ENCODE measurements around the gene MARCHF2.

MARCHF2 gene

DNA sequence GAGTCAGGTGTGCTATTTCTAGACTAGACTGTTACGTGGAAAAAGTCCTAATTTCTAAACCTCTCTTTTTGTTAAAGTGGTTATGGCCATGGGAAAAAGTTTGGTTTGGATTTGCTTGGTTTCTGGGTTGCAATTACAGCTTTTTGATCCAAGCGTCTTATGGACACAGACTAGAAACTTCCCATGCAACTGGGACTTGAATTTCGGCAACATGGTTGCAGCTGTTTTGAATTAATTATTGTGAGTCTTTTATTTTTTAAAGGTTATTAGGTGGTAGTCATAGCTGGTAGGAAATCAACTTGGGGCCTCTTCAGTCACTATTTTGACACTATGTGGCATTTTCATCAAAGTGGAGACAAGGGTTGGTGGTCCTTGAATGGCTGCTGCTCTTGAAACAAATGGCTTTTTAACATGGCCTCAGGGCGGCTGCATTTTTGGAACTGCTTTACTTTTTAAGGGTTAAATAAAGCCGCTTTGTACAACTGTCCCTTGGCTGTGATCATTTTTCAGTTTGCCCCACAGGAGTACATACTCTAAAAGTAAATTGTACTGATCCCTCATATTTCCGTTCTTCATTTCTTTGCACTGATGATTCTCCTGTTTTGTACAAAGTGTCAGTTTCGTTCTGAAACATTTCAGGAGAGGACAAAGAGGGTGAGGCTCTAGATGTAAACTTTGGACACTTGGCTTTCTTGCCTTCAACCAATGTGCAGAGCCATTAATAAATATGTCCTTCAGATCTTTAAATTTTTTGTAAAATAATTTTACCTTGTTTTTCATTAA is 47.6 kb downstream of the MARCHF2 start:
- peaks cover 99% of the 10 kb centered on the region for H3K36me3 ChIP-seq (ENCODE audit: insufficient read depth, low read depth, low read length)
- no peak overlapping the region for H3K27ac ChIP-seq (ENCODE audit: low read length)
- H3K9ac ChIP-seq (ENCODE audit: low read depth, low read length): no peak overlapping the region
- no peaks in the 10 kb centered on the region for H3K9me3 ChIP-seq (ENCODE audit: insufficient read depth, low read depth, low read length)
- H3K4me1 ChIP-seq (ENCODE audit: insufficient read depth, low read length): peaks cover 43% of the 10 kb centered on the region
- H3K4me3 ChIP-seq (ENCODE audit: low read length): no peak overlapping the region
- H3K27me3 ChIP-seq (ENCODE audit: insufficient read depth, low read length): no peaks in the 10 kb centered on the region

DNA sequence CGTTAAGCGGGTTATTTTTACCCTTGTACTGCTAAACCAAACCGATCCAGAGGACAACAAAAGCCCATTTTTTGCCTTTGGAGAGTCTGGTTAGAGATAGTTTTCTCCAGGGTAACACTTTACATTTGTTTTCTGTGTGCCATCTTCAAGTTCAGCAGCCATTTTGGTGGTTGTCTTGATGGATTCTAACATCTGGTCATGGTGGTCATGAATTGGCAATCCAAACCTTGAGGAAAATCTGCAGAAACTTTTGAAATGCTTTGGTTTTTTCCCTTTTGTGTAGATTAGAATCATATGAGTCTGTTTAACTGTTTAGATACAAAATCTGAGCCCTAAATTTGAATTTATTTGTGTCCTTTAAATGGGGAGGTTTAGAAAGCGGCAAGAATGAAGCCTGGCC is 48.3 kb downstream of the MARCHF2 start:
- H3K9me3 ChIP-seq (ENCODE audit: insufficient read depth, low read depth, low read length): no peaks in the 10 kb centered on the region
- H3K4me1 ChIP-seq (ENCODE audit: insufficient read depth, low read length): peaks cover 41% of the 10 kb centered on the region
- H3K9ac ChIP-seq (ENCODE audit: low read depth, low read length): no peak overlapping the region
- peaks cover 99% of the 10 kb centered on the region for H3K36me3 ChIP-seq (ENCODE audit: insufficient read depth, low read depth, low read length)
- no peak overlapping the region for H3K27ac ChIP-seq (ENCODE audit: low read length)
- H3K27me3 ChIP-seq (ENCODE audit: insufficient read depth, low read length): no peaks in the 10 kb centered on the region
- no peak overlapping the region for H3K4me3 ChIP-seq (ENCODE audit: low read length)

DNA sequence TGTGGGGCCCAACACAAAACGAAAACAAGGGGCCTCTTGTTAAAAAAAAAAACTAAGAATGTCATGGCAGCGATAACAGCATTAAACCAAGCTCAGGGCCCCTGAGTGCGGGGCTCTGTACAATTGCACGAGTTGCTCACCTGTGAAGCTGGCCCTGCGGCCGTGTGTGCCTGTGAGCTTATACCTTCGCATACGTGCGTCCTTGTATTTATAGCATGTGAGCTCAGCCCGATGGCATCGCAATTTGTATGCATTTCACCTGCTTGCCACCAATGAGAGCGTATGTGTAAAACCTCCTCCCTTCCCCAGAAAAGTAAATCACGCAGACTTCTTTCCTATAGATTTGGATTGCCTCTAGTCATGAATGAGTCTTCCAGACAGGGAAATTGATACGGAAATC is 48.8 kb downstream of the MARCHF2 start:
- H3K9ac ChIP-seq (ENCODE audit: low read depth, low read length): no peak overlapping the region
- H3K36me3 ChIP-seq (ENCODE audit: insufficient read depth, low read depth, low read length): peaks cover 99% of the 10 kb centered on the region
- H3K27ac ChIP-seq (ENCODE audit: low read length): no peak overlapping the region
- H3K4me1 ChIP-seq (ENCODE audit: insufficient read depth, low read length): peaks cover 41% of the 10 kb centered on the region
- H3K9me3 ChIP-seq (ENCODE audit: insufficient read depth, low read depth, low read length): no peaks in the 10 kb centered on the region
- H3K4me3 ChIP-seq (ENCODE audit: low read length): no peak overlapping the region
- H3K27me3 ChIP-seq (ENCODE audit: insufficient read depth, low read length): no peaks in the 10 kb centered on the region

DNA sequence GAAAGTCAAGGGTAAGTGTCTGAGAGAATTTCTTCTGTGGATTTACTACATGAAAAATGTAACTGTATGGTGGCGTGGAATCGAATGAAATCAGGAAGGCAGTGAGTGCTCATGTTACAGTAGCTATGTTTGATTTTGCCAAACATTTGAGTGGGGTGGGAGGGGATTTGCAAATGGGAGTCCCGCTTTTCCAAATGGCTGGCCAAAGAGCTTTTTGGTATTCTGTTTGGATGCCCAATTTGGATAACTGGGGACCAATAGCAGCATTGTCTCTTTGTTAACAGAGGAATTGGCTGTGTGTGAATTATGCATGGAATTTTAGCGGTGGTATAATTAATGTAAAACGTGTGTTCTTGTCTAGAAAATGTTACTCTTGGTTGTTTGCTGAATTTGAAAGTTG is 49.5 kb downstream of the MARCHF2 start:
- Histone ChIP-seq H3K9me3 (ENCODE audit: insufficient read depth, low read depth, low read length) (no peaks in the 10 kb centered on the region), H3K27ac (ENCODE audit: low read length) (no peak overlapping the region), H3K4me1 (ENCODE audit: insufficient read depth, low read length) (peaks cover 37% of the 10 kb centered on the region), H3K4me3 (ENCODE audit: low read length) (no peak overlapping the region), H3K36me3 (ENCODE audit: insufficient read depth, low read depth, low read length) (peaks cover 99% of the 10 kb centered on the region), H3K9ac (ENCODE audit: low read depth, low read length) (no peak overlapping the region), H3K27me3 (ENCODE audit: insufficient read depth, low read length) (no peaks in the 10 kb centered on the region)

DNA sequence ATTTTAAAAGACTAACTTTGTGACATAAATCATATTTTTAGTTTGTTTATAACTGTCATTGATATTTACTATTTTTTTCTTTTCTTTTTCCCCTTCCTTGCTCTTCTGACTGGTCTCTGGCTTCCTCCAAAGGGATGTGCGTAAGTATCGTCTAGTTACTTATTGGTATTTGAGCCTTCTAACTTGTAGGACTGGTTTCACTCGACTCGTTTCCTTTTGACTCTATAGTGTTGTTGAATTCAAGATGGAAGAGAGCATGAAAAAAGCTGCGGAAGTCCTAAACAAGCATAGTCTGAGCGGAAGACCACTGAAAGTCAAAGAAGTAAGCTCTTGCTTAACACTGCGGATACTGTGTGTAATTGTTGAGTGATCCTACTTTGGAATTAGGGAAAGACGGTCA is 50.3 kb downstream of the MARCHF2 start:
- Histone ChIP-seq H3K36me3 (ENCODE audit: insufficient read depth, low read depth, low read length) (peaks cover 99% of the 10 kb centered on the region), H3K9me3 (ENCODE audit: insufficient read depth, low read depth, low read length) (no peaks in the 10 kb centered on the region), H3K4me1 (ENCODE audit: insufficient read depth, low read length) (peaks cover 29% of the 10 kb centered on the region), H3K27ac (ENCODE audit: low read length) (no peak overlapping the region), H3K4me3 (ENCODE audit: low read length) (no peak overlapping the region), H3K27me3 (ENCODE audit: insufficient read depth, low read length) (no peaks in the 10 kb centered on the region), H3K9ac (ENCODE audit: low read depth, low read length) (no peak overlapping the region)

DNA sequence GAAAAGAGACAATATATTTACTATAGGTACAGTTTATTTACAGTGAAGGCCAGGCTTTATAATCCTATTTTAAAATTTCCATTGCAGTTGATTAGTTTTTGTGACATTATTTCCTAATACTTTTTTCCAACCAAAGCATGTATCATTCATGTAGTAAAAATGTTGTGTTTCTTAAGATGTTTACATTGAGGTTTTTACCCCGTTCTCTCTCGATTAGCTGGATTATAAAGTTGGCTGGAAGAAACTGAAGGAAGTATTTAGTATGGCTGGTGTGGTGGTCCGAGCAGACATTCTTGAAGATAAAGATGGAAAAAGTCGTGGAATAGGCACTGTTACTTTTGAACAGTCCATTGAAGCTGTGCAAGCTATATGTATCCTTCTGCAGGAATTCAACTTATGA is 52.9 kb downstream of the MARCHF2 start:
- H3K9ac ChIP-seq (ENCODE audit: low read depth, low read length): no peak overlapping the region
- H3K27me3 ChIP-seq (ENCODE audit: insufficient read depth, low read length): no peaks in the 10 kb centered on the region
- peaks cover 6% of the 10 kb centered on the region for H3K4me1 ChIP-seq (ENCODE audit: insufficient read depth, low read length)
- H3K4me3 ChIP-seq (ENCODE audit: low read length): no peak overlapping the region
- no peaks in the 10 kb centered on the region for H3K9me3 ChIP-seq (ENCODE audit: insufficient read depth, low read depth, low read length)
- no peak overlapping the region for H3K27ac ChIP-seq (ENCODE audit: low read length)
- H3K36me3 ChIP-seq (ENCODE audit: insufficient read depth, low read depth, low read length): peaks cover 100% of the 10 kb centered on the region

DNA sequence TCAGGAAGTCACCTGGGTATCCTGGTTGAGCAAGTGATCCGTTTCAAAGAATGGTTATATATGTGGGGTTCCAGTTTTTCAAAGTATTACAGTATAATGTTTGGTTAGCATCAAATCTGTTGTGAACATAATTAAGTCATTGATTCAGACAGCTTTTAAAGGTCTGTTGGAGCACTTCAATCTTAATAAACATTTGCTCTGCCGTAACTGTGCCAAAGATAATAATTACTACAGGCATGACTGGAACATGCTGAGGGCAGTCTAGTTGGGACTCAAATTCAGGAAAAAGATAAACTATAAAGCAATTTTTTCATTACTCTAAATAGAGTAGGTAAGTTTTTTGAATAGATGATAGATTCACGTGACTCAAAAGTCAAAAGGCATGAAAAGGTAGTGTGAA is 55.0 kb downstream of the MARCHF2 start:
- H3K27me3 ChIP-seq (ENCODE audit: insufficient read depth, low read length): no peaks in the 10 kb centered on the region
- H3K27ac ChIP-seq (ENCODE audit: low read length): no peak overlapping the region
- H3K9me3 ChIP-seq (ENCODE audit: insufficient read depth, low read depth, low read length): no peaks in the 10 kb centered on the region
- H3K36me3 ChIP-seq (ENCODE audit: insufficient read depth, low read depth, low read length): peaks cover 100% of the 10 kb centered on the region
- no peak overlapping the region for H3K4me3 ChIP-seq (ENCODE audit: low read length)
- no peak overlapping the region for H3K9ac ChIP-seq (ENCODE audit: low read depth, low read length)
- H3K4me1 ChIP-seq (ENCODE audit: insufficient read depth, low read length): no peaks in the 10 kb centered on the region

DNA sequence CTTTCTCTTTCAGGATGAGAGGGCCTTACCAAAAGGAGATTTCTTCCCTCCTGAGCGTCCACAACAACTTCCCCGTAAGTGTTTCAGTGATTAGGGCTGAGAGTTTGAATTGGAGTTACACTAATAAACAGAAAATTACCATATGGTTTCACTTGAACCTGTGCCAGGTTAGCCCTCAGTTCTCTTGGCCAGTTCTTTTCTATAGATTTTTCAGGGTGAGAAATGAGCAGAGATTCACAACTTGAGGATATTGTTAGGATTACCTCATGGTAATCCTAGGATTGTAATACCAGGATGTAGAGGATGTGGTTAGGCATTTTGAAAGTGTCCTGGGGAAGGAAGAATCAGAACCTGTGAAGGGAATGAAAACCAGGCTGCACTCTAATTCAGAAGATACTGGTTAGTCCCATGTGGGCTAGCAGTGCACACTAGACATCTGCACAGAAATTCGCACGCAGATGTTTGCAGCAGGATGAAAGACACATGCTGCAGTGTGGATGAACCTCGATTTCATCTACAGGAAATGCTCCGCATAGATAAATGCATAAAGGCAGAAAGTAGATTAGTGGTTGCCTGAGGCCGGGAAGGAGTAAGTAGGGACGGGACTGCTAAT is 55.8 kb downstream of the MARCHF2 start:
- no peaks in the 10 kb centered on the region for H3K4me1 ChIP-seq (ENCODE audit: insufficient read depth, low read length)
- H3K36me3 ChIP-seq (ENCODE audit: insufficient read depth, low read depth, low read length): peaks cover 100% of the 10 kb centered on the region
- H3K27me3 ChIP-seq (ENCODE audit: insufficient read depth, low read length): no peaks in the 10 kb centered on the region
- H3K9ac ChIP-seq (ENCODE audit: low read depth, low read length): no peak overlapping the region
- no peaks in the 10 kb centered on the region for H3K9me3 ChIP-seq (ENCODE audit: insufficient read depth, low read depth, low read length)
- H3K27ac ChIP-seq (ENCODE audit: low read length): no peak overlapping the region
- H3K4me3 ChIP-seq (ENCODE audit: low read length): no peak overlapping the region

DNA sequence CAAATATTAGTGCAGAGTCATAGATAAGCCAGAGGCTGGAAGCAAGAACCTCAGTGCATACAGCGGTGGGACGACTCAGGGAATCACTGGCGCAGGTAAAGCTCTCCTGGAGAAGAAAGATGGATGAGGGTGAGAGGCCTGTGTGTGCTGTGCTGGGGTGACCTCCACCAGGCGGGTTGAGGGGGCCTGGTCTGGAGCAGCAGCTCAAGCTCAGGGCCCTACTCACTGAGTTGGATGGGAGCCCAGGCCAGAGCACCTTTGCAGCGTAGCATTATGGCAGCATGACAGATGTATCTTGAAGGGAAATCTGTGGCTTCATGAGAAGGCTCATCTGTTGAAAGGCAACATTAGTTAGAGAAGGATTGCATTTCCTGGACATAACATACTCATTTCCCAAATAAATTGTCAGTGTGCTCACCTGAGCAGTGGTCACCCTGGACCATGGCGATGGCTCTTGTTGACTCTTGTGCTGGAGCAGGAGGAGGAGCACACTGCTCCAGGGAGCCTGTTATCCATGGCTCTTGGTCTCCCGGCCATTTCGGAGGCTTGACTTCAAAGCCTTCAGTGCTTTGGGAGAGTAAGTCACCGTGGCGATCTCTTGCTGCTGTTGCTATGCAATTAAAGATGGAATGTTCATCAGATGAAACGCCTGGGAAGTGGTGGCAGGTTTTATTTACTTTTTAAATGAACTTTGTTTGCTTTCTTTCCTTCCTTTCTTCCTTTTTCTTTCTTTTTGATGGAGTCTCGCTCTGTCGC is 56.7 kb downstream of the MARCHF2 start:
- Histone ChIP-seq H3K36me3 (ENCODE audit: insufficient read depth, low read depth, low read length) (peaks cover 100% of the 10 kb centered on the region), H3K4me1 (ENCODE audit: insufficient read depth, low read length) (no peaks in the 10 kb centered on the region), H3K9ac (ENCODE audit: low read depth, low read length) (no peak overlapping the region), H3K27ac (ENCODE audit: low read length) (no peak overlapping the region), H3K9me3 (ENCODE audit: insufficient read depth, low read depth, low read length) (no peaks in the 10 kb centered on the region), H3K4me3 (ENCODE audit: low read length) (no peak overlapping the region), H3K27me3 (ENCODE audit: insufficient read depth, low read length) (no peaks in the 10 kb centered on the region)

DNA sequence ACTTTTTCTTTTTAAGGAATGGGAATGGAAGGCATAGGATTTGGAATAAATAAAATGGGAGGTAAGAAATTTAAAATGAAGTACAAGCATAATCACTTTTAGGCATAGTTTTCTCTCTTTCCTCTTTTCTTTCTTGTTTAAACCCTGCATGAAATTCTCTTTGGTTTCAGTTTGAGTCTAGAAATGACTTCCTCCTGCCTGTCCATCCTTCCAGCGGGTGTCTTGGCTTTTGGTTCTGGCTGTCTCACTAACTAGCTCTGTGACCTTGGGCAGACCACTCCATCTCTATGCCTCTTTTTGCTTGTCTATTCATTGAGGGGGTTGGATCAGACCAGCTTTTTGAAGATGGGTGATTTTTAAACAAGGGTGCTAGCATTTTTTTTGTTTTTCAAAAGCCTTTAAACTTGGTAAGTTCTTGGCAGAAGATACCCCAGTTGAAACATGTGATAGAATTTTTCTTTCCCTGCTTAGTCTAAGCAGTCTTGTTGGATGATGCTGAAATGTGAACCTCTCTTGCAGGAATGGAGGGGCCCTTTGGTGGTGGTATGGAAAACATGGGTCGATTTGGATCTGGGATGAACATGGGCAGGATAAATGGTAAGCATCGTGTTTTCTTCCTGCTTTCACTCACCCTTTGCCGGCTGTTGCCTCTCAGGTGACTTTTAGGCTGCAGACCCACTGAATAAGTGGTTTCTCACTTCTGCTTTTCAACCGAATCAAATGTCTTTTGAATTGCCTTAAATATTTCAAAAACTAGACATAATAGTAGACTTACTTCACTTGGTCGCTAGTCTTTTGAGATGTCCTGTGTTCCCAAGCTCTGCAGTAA is 60.8 kb downstream of the MARCHF2 start:
- H3K9ac ChIP-seq (ENCODE audit: low read depth, low read length): no peak overlapping the region
- H3K27me3 ChIP-seq (ENCODE audit: insufficient read depth, low read length): no peaks in the 10 kb centered on the region
- no peak overlapping the region for H3K27ac ChIP-seq (ENCODE audit: low read length)
- no peak overlapping the region for H3K4me3 ChIP-seq (ENCODE audit: low read length)
- H3K4me1 ChIP-seq (ENCODE audit: insufficient read depth, low read length): no peaks in the 10 kb centered on the region
- H3K9me3 ChIP-seq (ENCODE audit: insufficient read depth, low read depth, low read length): no peaks in the 10 kb centered on the region
- H3K36me3 ChIP-seq (ENCODE audit: insufficient read depth, low read depth, low read length): peaks cover 99% of the 10 kb centered on the region

DNA sequence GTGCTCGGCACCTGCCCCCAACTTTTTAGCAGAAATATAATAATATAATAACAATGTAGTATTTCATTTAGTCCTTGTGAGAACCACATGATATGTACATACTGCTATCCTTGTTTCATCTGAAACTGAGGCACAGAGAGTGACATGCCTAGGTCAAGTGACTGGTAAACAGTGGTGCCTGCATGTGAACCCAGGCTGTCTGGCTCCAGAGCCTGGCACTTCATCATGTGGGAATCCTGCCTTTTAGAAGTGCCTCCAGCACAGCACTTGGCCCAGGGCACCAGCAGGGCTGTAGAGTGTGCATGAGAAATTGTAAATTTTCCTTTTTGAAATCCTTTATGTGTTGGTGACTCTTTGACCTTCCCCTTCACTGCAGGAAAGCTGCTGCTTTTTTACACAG is 61.9 kb downstream of the MARCHF2 start:
- H3K9ac ChIP-seq (ENCODE audit: low read depth, low read length): no peak overlapping the region
- H3K36me3 ChIP-seq (ENCODE audit: insufficient read depth, low read depth, low read length): peaks cover 94% of the 10 kb centered on the region
- H3K9me3 ChIP-seq (ENCODE audit: insufficient read depth, low read depth, low read length): no peaks in the 10 kb centered on the region
- H3K4me3 ChIP-seq (ENCODE audit: low read length): no peak overlapping the region
- H3K4me1 ChIP-seq (ENCODE audit: insufficient read depth, low read length): no peaks in the 10 kb centered on the region
- H3K27me3 ChIP-seq (ENCODE audit: insufficient read depth, low read length): no peaks in the 10 kb centered on the region
- H3K27ac ChIP-seq (ENCODE audit: low read length): no peak overlapping the region

Measured in iPS-20b (cell line).